ENCODE measurements around the gene TMEM120A.

TMEM120A gene

DNA sequence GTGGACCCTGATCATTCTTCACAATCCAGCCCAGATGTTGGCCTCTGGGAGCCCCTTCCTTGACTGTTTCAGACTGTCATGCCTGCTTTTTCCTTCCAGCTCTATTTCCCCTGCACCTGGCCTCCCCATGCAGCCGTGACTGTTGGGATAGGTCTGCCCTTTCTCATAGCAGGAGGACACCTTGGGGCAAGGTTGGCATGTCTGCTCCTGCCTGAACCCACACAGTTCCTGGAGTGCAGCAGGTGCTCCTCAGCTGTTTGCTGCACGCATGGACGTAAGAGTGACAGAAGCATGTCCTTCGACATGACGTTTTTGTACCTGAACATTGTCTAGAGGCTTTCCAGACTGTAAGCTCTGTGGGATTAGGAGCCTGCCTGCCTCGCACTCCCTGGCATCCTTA lies 55.5 kb downstream of the TMEM120A start:
- no peak for DNase-seq (ENCODE audit: low read depth, low spot score)
- Histone ChIP-seq H3K36me3 (ENCODE audit: insufficient read depth, insufficient read length, low read length) (peaks cover 6% of the 10 kb centered on the region), H3K9ac (ENCODE audit: insufficient read length, low read depth) (no peak overlapping the region), H3K27me3 (ENCODE audit: insufficient read depth, insufficient read length) (no peaks in the 10 kb centered on the region), H3K4me3 (ENCODE audit: insufficient read length, low read depth) (no peak overlapping the region), H3K4me1 (ENCODE audit: insufficient read depth, insufficient read length) (peaks cover 6% of the 10 kb centered on the region), H3K9me3 (ENCODE audit: insufficient read depth, low read length) (no peaks in the 10 kb centered on the region)
- TF ChIP-seq SUZ12 (IDR thresholded peaks at IDR 0.05; ENCODE audit: extremely low read depth, insufficient read depth, insufficient read length) (no peak), ZNF274 (IDR thresholded peaks at IDR 0.05; ENCODE audit: low read depth, low read length) (no peak), YY1 (IDR thresholded peaks at IDR 0.05; ENCODE audit: insufficient read depth, insufficient read length) (no peak)

DNA sequence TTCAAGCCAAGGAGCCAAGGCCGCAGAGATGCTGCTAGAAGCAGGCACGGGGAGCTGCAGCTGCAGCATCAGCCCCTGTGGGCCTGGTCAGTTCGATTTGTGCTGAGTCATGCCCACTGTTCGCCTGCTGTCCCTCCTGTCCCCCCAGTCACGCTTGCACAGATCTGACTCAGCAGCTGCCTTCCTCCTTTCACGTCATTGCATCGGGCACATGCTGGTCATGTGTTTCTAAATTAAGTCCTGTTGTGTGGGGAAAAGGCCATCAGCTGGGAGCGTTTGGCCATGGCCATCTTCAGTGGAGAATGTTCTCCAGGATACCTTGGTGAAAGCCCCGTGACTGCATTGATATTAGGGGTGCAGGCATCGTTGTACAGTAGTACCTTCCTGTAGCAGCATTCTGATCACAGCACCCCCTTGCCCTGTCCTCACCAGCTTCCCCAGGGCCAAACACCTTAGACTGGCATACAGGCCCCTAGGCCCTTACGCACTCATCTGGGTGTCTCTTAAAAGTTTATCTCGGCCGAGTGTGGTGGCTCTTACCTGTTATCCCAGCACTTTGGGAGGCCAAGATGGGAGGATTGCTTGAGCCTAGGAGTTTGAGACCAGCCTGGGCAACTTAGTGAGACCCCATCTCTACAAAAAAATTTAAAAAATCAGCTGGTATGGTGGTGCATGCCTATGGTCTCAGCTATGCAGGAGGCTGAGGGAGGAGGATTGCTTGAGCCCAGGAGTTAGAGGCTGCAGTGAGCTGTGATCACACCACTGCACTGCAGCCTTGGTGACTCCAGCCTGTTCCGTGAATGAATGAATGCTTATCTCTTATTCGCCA lies 56.2 kb downstream of the TMEM120A start:
- Histone ChIP-seq H3K4me1 (ENCODE audit: insufficient read depth, insufficient read length) (peaks cover 6% of the 10 kb centered on the region), H3K4me3 (ENCODE audit: insufficient read length, low read depth) (no peak overlapping the region), H3K9ac (ENCODE audit: insufficient read length, low read depth) (peak overlapping the region; percentile 32), H3K9me3 (ENCODE audit: insufficient read depth, low read length) (no peaks in the 10 kb centered on the region), H3K27me3 (ENCODE audit: insufficient read depth, insufficient read length) (no peaks in the 10 kb centered on the region), H3K36me3 (ENCODE audit: insufficient read depth, insufficient read length, low read length) (peaks cover 6% of the 10 kb centered on the region)
- no peak for TF ChIP-seq ZNF274 (IDR thresholded peaks at IDR 0.05; ENCODE audit: low read depth, low read length)
- no peak for TF ChIP-seq SUZ12 (IDR thresholded peaks at IDR 0.05; ENCODE audit: extremely low read depth, insufficient read depth, insufficient read length)
- no peak for TF ChIP-seq YY1 (IDR thresholded peaks at IDR 0.05; ENCODE audit: insufficient read depth, insufficient read length)
- DNase-seq (ENCODE audit: low read depth, low spot score), result no peak
